ENCODE results near the gene SPEF2.

Gene SPEF2

GRCh38 chr5:35780236-35780635 lies 162.6 kb downstream of the SPEF2 start:
- no peak for DNase-seq (ENCODE audit: low read depth)

GRCh38 chr5:35781181-35781790 lies 163.6 kb downstream of the SPEF2 start:
- no peak for DNase-seq (ENCODE audit: low read depth)

- no peak for DNase-seq (ENCODE audit: low read depth)
Measured at GRCh38 chr5:35783551-35783950, 165.9 kb downstream of the SPEF2 start.

- peak; percentile 36 for DNase-seq (ENCODE audit: low read depth)
Measured at GRCh38 chr5:35785601-35786085, 168.0 kb downstream of the SPEF2 start.

- no peak for DNase-seq (ENCODE audit: low read depth)
Measured at GRCh38 chr5:35788724-35789123, 171.1 kb downstream of the SPEF2 start.

- peak; percentile 81 for DNase-seq (ENCODE audit: low read depth)
Measured at GRCh38 chr5:35789732-35790456, 172.2 kb downstream of the SPEF2 start.

GRCh38 chr5:35790457-35790822 lies 172.8 kb downstream of the SPEF2 start:
- no peak for DNase-seq (ENCODE audit: low read depth)

- no peak for DNase-seq (ENCODE audit: low read depth)
Measured at GRCh38 chr5:35794328-35794619, 176.6 kb downstream of the SPEF2 start.

GRCh38 chr5:35794684-35795375 lies 177.2 kb downstream of the SPEF2 start:
- no peak for DNase-seq (ENCODE audit: low read depth)

- no peak for DNase-seq (ENCODE audit: low read depth)
Measured at GRCh38 chr5:35799181-35799580, 181.5 kb downstream of the SPEF2 start.

- DNase-seq (ENCODE audit: low read depth): peak; percentile 42
Measured at GRCh38 chr5:35799753-35800152, 182.1 kb downstream of the SPEF2 start.

GRCh38 chr5:35803191-35803651 lies 185.6 kb downstream of the SPEF2 start:
- peak; percentile 75 for DNase-seq (ENCODE audit: low read depth)

GRCh38 chr5:35804201-35804653 lies 186.6 kb downstream of the SPEF2 start:
- no peak for DNase-seq (ENCODE audit: low read depth)

- no peak for DNase-seq (ENCODE audit: low read depth)
Measured at GRCh38 chr5:35804841-35805240, 187.2 kb downstream of the SPEF2 start.

GRCh38 chr5:35810601-35811000 lies 192.9 kb downstream of the SPEF2 start:
- no peak for DNase-seq (ENCODE audit: low read depth)

- DNase-seq (ENCODE audit: low read depth): peak; percentile 76
Measured at GRCh38 chr5:35811108-35811741, 193.6 kb downstream of the SPEF2 start.

- DNase-seq (ENCODE audit: low read depth): peak; percentile 36
Measured at GRCh38 chr5:35813521-35813920, 195.9 kb downstream of the SPEF2 start.

GRCh38 chr5:35815089-35815936 lies 197.7 kb downstream of the SPEF2 start:
- peak; percentile 69 for DNase-seq (ENCODE audit: low read depth)

- DNase-seq (ENCODE audit: low read depth): no peak
Measured at GRCh38 chr5:35816881-35817521, 199.3 kb downstream of the SPEF2 start.

GRCh38 chr5:35819026-35819425 lies 201.4 kb downstream of the SPEF2 start:
- no peak for DNase-seq (ENCODE audit: low read depth)

GRCh38 chr5:35819668-35820067 lies 202.0 kb downstream of the SPEF2 start:
- DNase-seq (ENCODE audit: low read depth): no peak
